OCI-LY7 (cell line): ENCODE data around the gene NCF2. TPM values are rescaled to one million over a fixed set of nuclear protein-coding genes. Genes with fewer than 3 reads are reported as not detected.

Experiments used
- BruUV-seq: library from RNA; stranded (reverse); fragments of 400-500 nt; replicated peaks from 2 replicates; lab custom pipeline; 2021; lab: Mats Ljungman, UMichigan
- CTCF ChIA-PET: fragments of 300-600 bp; sonication (Branson Sonifier 250); formaldehyde crosslinking; loops from one replicate; lab custom pipeline; 2022; ENCODE audit warnings: antibody characterized with exemption; ENCODE audit not compliant: unreplicated experiment; lab: Charles Lee
- POLR2A ChIA-PET: fragments of 300-600 bp; sonication (Branson Sonifier 250); formaldehyde crosslinking; loops from one replicate; lab custom pipeline; 2022; ENCODE audit warnings: antibody characterized with exemption; lab: Charles Lee
- DNase-seq: peaks from one replicate; pipeline ENCODE4 v3.0.0-alpha.2; 2015; ENCODE audit warnings: low spot score
- H2AFZ ChIP-seq: fragments of 200-600 bp; sonication (generic), shearing (Covaris generic); 2 replicates; pipeline ENCODE4 v1.6.1; 2014; ENCODE audit warnings: mild to moderate bottlenecking, antibody characterized with exemption, low read length, moderate library complexity
- H3K27ac ChIP-seq: fragments of 200-600 bp; sonication (generic); 2 replicates; pipeline ENCODE4 v1.5.1; 2014; ENCODE audit warnings: mixed run types, low read depth, mild to moderate bottlenecking, moderate library complexity, low read length, inconsistent platforms; ENCODE audit not compliant: poor library complexity, severe bottlenecking
- H3K36me3 ChIP-seq: fragments of 200-600 bp; sonication (generic); 2 replicates; pipeline ENCODE4 v1.6.1; 2014; ENCODE audit warnings: mild to moderate bottlenecking, antibody characterized with exemption, low read length, moderate library complexity, mixed read lengths; ENCODE audit not compliant: insufficient read depth
- H3K4me1 ChIP-seq: fragments of 200-600 bp; sonication (generic); 2 replicates; pipeline ENCODE4 v1.5.1; 2014; ENCODE audit warnings: mild to moderate bottlenecking, low read length; ENCODE audit not compliant: insufficient read depth, poor library complexity, severe bottlenecking
- H3K4me2 ChIP-seq: fragments of 200-600 bp; sonication (generic); 2 replicates; pipeline ENCODE4 v1.6.1; 2014; ENCODE audit warnings: mild to moderate bottlenecking, low read length
- H3K4me3 ChIP-seq: fragments of 200-600 bp; sonication (generic); 2 replicates; pipeline ENCODE4 v1.5.1; 2014; ENCODE audit warnings: mild to moderate bottlenecking, low read depth, low read length; ENCODE audit not compliant: poor library complexity, severe bottlenecking
- H3K79me2 ChIP-seq: fragments of 200-600 bp; sonication (generic); 2 replicates; pipeline ENCODE4 v1.6.1; 2016; ENCODE audit warnings: low read depth, mild to moderate bottlenecking, low read length, moderate library complexity, mixed read lengths; ENCODE audit not compliant: insufficient read depth
- H3K9me2 ChIP-seq: fragments of 200-600 bp; sonication (generic); 2 replicates; pipeline ENCODE4 v1.6.1; 2016; ENCODE audit warnings: mild to moderate bottlenecking, low read length, mixed read lengths; ENCODE audit not compliant: insufficient read depth
- H3K9me3 ChIP-seq: fragments of 200-600 bp; sonication (generic); 2 replicates; pipeline ENCODE4 v1.6.1; 2014; ENCODE audit warnings: mild to moderate bottlenecking, mixed run types, low read length, mixed read lengths
- H4K20me1 ChIP-seq: fragments of 200-600 bp; sonication (generic); 2 replicates; pipeline ENCODE4 v1.6.1; 2014; ENCODE audit warnings: mild to moderate bottlenecking, antibody characterized with exemption, low read length, moderate library complexity, mixed read lengths; ENCODE audit not compliant: insufficient read depth
- CTCF ChIP-seq: fragments of 200-600 bp; sonication (generic); conservative IDR thresholded peaks from 2 replicates; pipeline ENCODE4 v1.5.1; 2014; ENCODE audit warnings: mild to moderate bottlenecking, antibody characterized with exemption, low read length, moderate library complexity, mixed read lengths
- EZH2phosphoT487 ChIP-seq: fragments of 200-600 bp; sonication (generic); IDR thresholded peaks from 2 replicates; pipeline ENCODE4 v1.6.1; 2018; ENCODE audit warnings: low read depth, borderline replicate concordance, mild to moderate bottlenecking, mixed run types, antibody characterized with exemption, low read length, moderate library complexity, mixed read lengths
- intact Hi-C: fragments of 100-400 bp; cut with micrococcal nuclease; formaldehyde crosslinking; loops from one replicate; pipeline ENCODE4 v1.10.0; 2022; ENCODE audit not compliant: unreplicated experiment
- total RNA-seq, 2 experiments: library from RNA; depleted of rRNA in 1 of 2; stranded (reverse); fragments of >200 nt in 1 of 2; shearing (Covaris generic) in 1 of 2; gene quantifications; 2 replicates each; pipeline ENCODE4 v1.2.3, GENCODE V29; 2014 to 2022

The NCF2 gene
- total RNA-seq, 2 experiments from 2014 or later = 4.0 to 17.4 TPM

GRCh38 chr1:183589874-183590243, 400 bp downstream of the NCF2 start:
- H3K9me2 ChIP-seq = no peaks in the 10 kb centered on the region
- ChIA-PET CTCF (interaction anchor here (0.9 kb wide), 1 partner anchor 20 kb away, joined by 4 read pairs; no protein-coding TSS in a partner anchor), POLR2A (interaction anchor here (0.6 to 2.3 kb wide), 10 partner anchors 9 to 279 kb away, joined by 3 to 11 read pairs (median 4); no protein-coding TSS in a partner anchor)
- peak overlapping the region; percentile 88 for H3K4me2 ChIP-seq
- DNase-seq = peak; percentile 73
- intact Hi-C loops = loop anchor here (2.0 kb wide), 2 partner anchors 41 to 119 kb away; no protein-coding TSS in a partner anchor
- peaks cover 75% of the 10 kb centered on the region for H3K4me1 ChIP-seq
- peaks cover 4% of the 10 kb centered on the region; the same call in 1 of the 2 replicates for H3K9me3 ChIP-seq
- peak overlapping the region; percentile 62 for H3K4me3 ChIP-seq
- TSS peak; percentile 72 for BruUV-seq
- TF ChIP-seq EZH2phosphoT487 (no peak), CTCF (no peak)
- H4K20me1 ChIP-seq = no peaks in the 10 kb centered on the region
- peak overlapping the region; percentile 58 for H2AFZ ChIP-seq
- peak overlapping the region; percentile 95 for H3K27ac ChIP-seq
- H3K79me2 ChIP-seq = peaks cover 4% of the 10 kb centered on the region; the same call in 1 of the 2 replicates
- no peaks in the 10 kb centered on the region; the same call in 1 of the 2 replicates for H3K36me3 ChIP-seq

- DNase-seq = peak; percentile 21
- Histone ChIP-seq H3K79me2 (peaks cover 4% of the 10 kb centered on the region; the same call in 1 of the 2 replicates), H3K4me2 (peak overlapping the region; percentile 88), H3K36me3 (no peaks in the 10 kb centered on the region; the same call in 1 of the 2 replicates), H3K4me1 (peaks cover 80% of the 10 kb centered on the region), H3K4me3 (peak overlapping the region; percentile 62), H4K20me1 (no peaks in the 10 kb centered on the region), H3K27ac (peak overlapping the region; percentile 95), H3K9me3 (peaks cover 4% of the 10 kb centered on the region; the same call in 1 of the 2 replicates), H2AFZ (peak overlapping the region; percentile 58; the same call in 1 of the 2 replicates), H3K9me2 (no peaks in the 10 kb centered on the region)
- CTCF ChIA-PET = no interaction called here
- POLR2A ChIA-PET = interaction anchor here (0.7 to 2.3 kb wide), 8 partner anchors 10 to 119 kb away, joined by 3 to 11 read pairs (median 3); no protein-coding TSS in a partner anchor
- no peak for TF ChIP-seq CTCF
- TF ChIP-seq EZH2phosphoT487 = no peak
- intact Hi-C loops = no loop called here
- no TSS peak for BruUV-seq
Measured at GRCh38 chr1:183589384-183589783, 875 bp downstream of the NCF2 start.

GRCh38 chr1:183588827-183589226, 1.4 kb downstream of the NCF2 start:
- no TSS peak for BruUV-seq
- H3K79me2 ChIP-seq = peaks cover 4% of the 10 kb centered on the region; the same call in 1 of the 2 replicates
- ChIA-PET POLR2A (interaction anchor here (0.7 to 2.3 kb wide), 5 partner anchors 9 to 110 kb away, joined by 3 to 11 read pairs (median 3); no protein-coding TSS in a partner anchor), CTCF (no interaction called here)
- H4K20me1 ChIP-seq = no peaks in the 10 kb centered on the region
- H3K4me1 ChIP-seq = peaks cover 82% of the 10 kb centered on the region
- peak overlapping the region; percentile 95 for H3K27ac ChIP-seq
- H3K36me3 ChIP-seq = no peaks in the 10 kb centered on the region; the same call in 1 of the 2 replicates
- H3K4me3 ChIP-seq = peak overlapping the region; percentile 62
- H3K9me2 ChIP-seq = no peaks in the 10 kb centered on the region
- peaks cover 4% of the 10 kb centered on the region; the same call in 1 of the 2 replicates for H3K9me3 ChIP-seq
- no peak for TF ChIP-seq CTCF
- no peak for TF ChIP-seq EZH2phosphoT487
- peak; percentile 15 for DNase-seq
- peak overlapping the region; percentile 58; the same call in 1 of the 2 replicates for H2AFZ ChIP-seq
- H3K4me2 ChIP-seq = peak overlapping the region; percentile 88
- intact Hi-C loops = no loop called here
